GM19238 (cell line): ENCODE results near the gene NACC2.
A peak's percentile ranks its signal among the peaks of the same experiment; 100 is the strongest.

Source experiments
- DNase-seq: peaks from one replicate; pipeline ENCODE4 v3.0.0; 2011; ENCODE audit warnings: low spot score; ENCODE audit not compliant: insufficient read length

Gene NACC2

GRCh38 chr9:135963938-135964337 is 131.2 kb downstream of the NACC2 start:
- DNase-seq: no peak

- DNase-seq: no peak
These were observed 131.8 kb downstream of the NACC2 start for GRCh38 chr9:135963338-135963737.

GRCh38 chr9:135962696-135963307 is 132.3 kb downstream of the NACC2 start:
- DNase-seq: no peak

- no peak for DNase-seq
These were observed 133.0 kb downstream of the NACC2 start for GRCh38 chr9:135961811-135962695.

DNA sequence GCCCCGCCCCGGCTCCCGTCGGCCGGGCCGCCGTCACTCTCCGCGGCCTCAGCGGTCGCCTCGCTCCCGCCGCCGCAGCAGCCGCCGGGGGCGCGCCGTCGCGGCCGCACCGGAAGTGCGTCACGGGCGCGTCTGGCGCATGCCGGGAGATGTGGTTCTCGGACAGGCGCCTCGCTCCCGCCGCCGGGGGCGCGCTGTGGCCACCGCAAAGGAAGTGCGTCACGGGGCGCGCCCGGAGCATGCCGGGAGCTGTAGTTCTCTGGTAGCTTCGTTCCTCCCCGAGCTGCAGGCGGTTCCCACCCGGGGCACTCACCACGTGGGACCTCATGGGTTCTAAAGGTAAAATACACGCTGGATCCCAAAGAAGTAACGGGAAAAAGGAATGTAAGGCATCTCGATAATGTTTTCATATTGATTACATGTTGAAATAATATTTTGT is 133.8 kb downstream of the NACC2 start, which contains the start of gene UBAC1:
Gene UBAC1, minus strand, starts transcription at position 97 of the 439 bp plus-strand sequence. CDS start 211 bp downstream, outside the sequence.
- DNase-seq: peak; percentile 100

DNA sequence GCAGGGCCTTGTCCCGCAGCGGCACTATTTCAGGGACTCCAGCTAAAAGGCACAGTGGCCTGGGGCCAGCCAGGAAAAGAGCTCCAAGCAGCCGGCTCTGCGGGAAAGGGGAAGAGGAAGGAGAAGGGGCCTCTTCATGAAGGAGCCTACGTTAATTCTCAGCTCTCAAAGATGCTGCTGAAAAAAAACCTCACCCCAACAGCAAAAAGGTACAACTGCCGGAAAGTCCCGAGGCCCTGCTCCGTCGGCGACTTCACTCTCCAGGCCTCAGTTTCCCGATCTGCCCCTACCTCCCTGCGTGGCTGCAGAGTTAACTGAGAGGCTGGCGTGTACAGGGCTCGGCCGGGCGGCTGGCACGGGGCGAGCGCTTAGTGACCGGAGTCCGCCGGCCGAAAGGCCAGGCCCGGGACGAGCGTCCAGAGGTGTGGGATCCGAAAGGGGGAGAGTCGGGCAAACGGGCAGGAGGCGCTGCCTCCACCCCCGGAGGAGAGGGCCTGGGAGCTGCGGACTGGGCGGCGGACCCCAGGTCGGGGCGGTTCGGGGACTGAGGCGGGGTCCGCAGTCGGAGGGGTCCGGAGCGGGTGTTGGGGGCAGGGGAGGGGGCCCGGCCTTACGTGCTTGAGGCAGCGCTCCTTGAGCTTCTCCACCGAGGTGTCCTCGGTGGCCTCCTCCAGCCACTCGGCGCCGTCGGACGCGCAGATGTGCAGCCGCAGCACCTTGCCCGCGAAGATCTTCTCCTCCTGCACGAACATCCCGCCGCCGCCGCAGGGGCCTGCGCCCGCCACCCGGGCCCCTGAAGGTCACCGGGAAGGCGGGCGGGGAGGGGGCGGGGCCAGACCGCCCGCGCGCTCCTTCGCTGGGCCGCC is 134.4 kb downstream of the NACC2 start:
- DNase-seq: peak; percentile 39

DNA sequence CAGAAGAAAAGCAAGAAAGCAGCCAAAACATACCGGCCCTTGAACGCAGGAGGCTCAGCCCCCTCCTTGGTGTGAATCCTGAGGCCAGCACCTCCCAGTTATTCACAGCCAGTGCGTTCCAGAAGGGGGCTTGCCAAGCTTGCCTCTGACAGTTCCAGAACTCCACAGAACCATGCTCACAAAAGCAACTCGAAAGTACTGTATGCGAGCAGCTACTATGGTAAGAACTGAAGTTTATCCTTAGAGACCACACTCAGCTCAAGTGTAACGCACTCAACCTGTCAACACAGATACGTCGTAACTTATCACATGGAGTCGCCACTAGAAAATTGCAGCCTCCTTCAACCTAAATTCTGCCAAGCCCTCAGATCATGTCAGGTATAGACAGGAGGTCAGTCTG is 135.3 kb downstream of the NACC2 start:
- DNase-seq: no peak

GRCh38 chr9:135958485-135958884 is 136.6 kb downstream of the NACC2 start:
- no peak for DNase-seq

- no peak for DNase-seq
These were observed 137.7 kb downstream of the NACC2 start for GRCh38 chr9:135957431-135957830.

DNA sequence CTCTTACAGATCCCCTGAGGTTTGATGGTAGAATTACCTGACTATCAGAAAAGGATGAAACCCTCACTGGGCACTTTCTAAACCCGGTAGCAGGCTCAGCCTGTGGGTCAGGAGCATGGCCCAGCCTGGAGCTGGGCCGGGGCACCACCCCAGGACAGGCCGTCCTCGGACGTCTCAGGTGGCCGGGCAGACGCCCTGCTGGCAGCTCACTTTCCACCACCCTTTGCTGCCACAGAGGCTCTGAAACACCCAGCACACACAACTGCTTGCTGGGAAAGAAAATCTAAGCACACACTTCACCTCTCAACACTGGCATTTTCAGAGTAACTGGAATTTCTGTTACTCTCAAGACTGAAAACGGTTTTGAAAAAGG is 138.3 kb downstream of the NACC2 start:
- DNase-seq: no peak
